ENCODE results near the gene KIAA1958. TPM values are rescaled to one million over a fixed set of nuclear protein-coding genes. Genes with fewer than 3 reads are reported as not detected.

KIAA1958 gene
- total RNA-seq, 1 experiment from 2014 or later: 4.2 TPM

GRCh38 chr9:112542593-112543292, 56.1 kb downstream of the KIAA1958 start:
- no peak for TF ChIP-seq EZH2 (IDR thresholded peaks at IDR 0.05; ENCODE audit: low read length, unreplicated experiment)
- TF ChIP-seq EZH2phosphoT487 (IDR thresholded peaks at IDR 0.05; ENCODE audit: borderline replicate concordance, low read length): no peak
- no peak for TF ChIP-seq CTCF (conservative IDR thresholded peaks at IDR 0.05; ENCODE audit: low read depth, low read length)
- H3K9me3 ChIP-seq (ENCODE audit: low read length): no peaks in the 10 kb centered on the region

GRCh38 chr9:112544477-112544876, 57.9 kb downstream of the KIAA1958 start:
- H3K9me2 ChIP-seq (replicated peaks; ENCODE audit: low read length): no peaks in the 10 kb centered on the region
- H3K36me3 ChIP-seq (ENCODE audit: low read depth, low read length): no peaks in the 10 kb centered on the region
- H3K79me2 ChIP-seq (ENCODE audit: low read length): no peaks in the 10 kb centered on the region
- H3K4me3 ChIP-seq (ENCODE audit: low read length): no peak overlapping the region
- H2AFZ ChIP-seq (ENCODE audit: low read length): no peak overlapping the region
- H3K4me1 ChIP-seq (ENCODE audit: insufficient read depth, low read length): no peaks in the 10 kb centered on the region
- H3K27me3 ChIP-seq (ENCODE audit: low read length): no peaks in the 10 kb centered on the region
- TF ChIP-seq EZH2phosphoT487 (IDR thresholded peaks at IDR 0.05; ENCODE audit: borderline replicate concordance, low read length) (no peak), CTCF (conservative IDR thresholded peaks at IDR 0.05; ENCODE audit: low read depth, low read length) (no peak), EZH2 (IDR thresholded peaks at IDR 0.05; ENCODE audit: low read length, unreplicated experiment) (no peak)
- ATAC-seq (no peak), DNase-seq (no peak)
- no TSS peak for BruUV-seq (replicated peaks)
- intact Hi-C loops (cut with micrococcal nuclease): no loop called here
- no peaks in the 10 kb centered on the region for H4K20me1 ChIP-seq (ENCODE audit: low read length)
- no peak overlapping the region for H3K27ac ChIP-seq (ENCODE audit: low read length)
- ChIA-PET CTCF (no interaction called here), POLR2A (ENCODE audit: unreplicated experiment) (no interaction called here)
- H3F3A ChIP-seq (ENCODE audit: low read length, unreplicated experiment): no peaks in the 10 kb centered on the region
- no peak overlapping the region for H3K9ac ChIP-seq (ENCODE audit: low read length)
- no peak overlapping the region for H3K4me2 ChIP-seq (ENCODE audit: low read length)
- no peaks in the 10 kb centered on the region for H3K9me3 ChIP-seq (ENCODE audit: low read length)

More at GRCh38 chr9:112542593-112543292, 56.1 kb downstream of the KIAA1958 start:
- Histone ChIP-seq H3K36me3 (ENCODE audit: low read depth, low read length) (no peaks in the 10 kb centered on the region), H3K27ac (ENCODE audit: low read length) (no peak overlapping the region), H2AFZ (ENCODE audit: low read length) (no peak overlapping the region), H3K9me2 (replicated peaks; ENCODE audit: low read length) (no peaks in the 10 kb centered on the region), H3K4me2 (ENCODE audit: low read length) (no peak overlapping the region), H3K4me1 (ENCODE audit: insufficient read depth, low read length) (no peaks in the 10 kb centered on the region), H3K27me3 (ENCODE audit: low read length) (no peaks in the 10 kb centered on the region), H3K4me3 (ENCODE audit: low read length) (no peak overlapping the region), H3K9ac (ENCODE audit: low read length) (no peak overlapping the region), H4K20me1 (ENCODE audit: low read length) (no peaks in the 10 kb centered on the region), H3K79me2 (ENCODE audit: low read length) (no peaks in the 10 kb centered on the region), H3F3A (ENCODE audit: low read length, unreplicated experiment) (no peaks in the 10 kb centered on the region)
- intact Hi-C loops (cut with micrococcal nuclease): no loop called here
- DNase-seq: no peak
- ChIA-PET POLR2A (ENCODE audit: unreplicated experiment) (no interaction called here), CTCF (no interaction called here)
- no peak for ATAC-seq
- BruUV-seq (replicated peaks): no TSS peak

- Histone ChIP-seq H3K4me2 (ENCODE audit: low read length) (no peak overlapping the region), H2AFZ (ENCODE audit: low read length) (no peak overlapping the region), H3F3A (ENCODE audit: low read length, unreplicated experiment) (no peaks in the 10 kb centered on the region), H3K36me3 (ENCODE audit: low read depth, low read length) (no peaks in the 10 kb centered on the region), H3K27me3 (ENCODE audit: low read length) (no peaks in the 10 kb centered on the region), H3K27ac (ENCODE audit: low read length) (no peak overlapping the region), H3K9ac (ENCODE audit: low read length) (no peak overlapping the region), H3K4me3 (ENCODE audit: low read length) (no peak overlapping the region), H3K79me2 (ENCODE audit: low read length) (no peaks in the 10 kb centered on the region), H3K9me2 (replicated peaks; ENCODE audit: low read length) (no peaks in the 10 kb centered on the region), H3K9me3 (ENCODE audit: low read length) (no peaks in the 10 kb centered on the region), H3K4me1 (ENCODE audit: insufficient read depth, low read length) (no peaks in the 10 kb centered on the region), H4K20me1 (ENCODE audit: low read length) (no peaks in the 10 kb centered on the region)
- no TSS peak for BruUV-seq (replicated peaks)
- CTCF ChIA-PET: no interaction called here
- POLR2A ChIA-PET (ENCODE audit: unreplicated experiment): no interaction called here
- intact Hi-C loops (cut with micrococcal nuclease): no loop called here
- no peak for DNase-seq
- no peak for ATAC-seq
- TF ChIP-seq EZH2 (IDR thresholded peaks at IDR 0.05; ENCODE audit: low read length, unreplicated experiment) (no peak), CTCF (conservative IDR thresholded peaks at IDR 0.05; ENCODE audit: low read depth, low read length) (no peak), EZH2phosphoT487 (IDR thresholded peaks at IDR 0.05; ENCODE audit: borderline replicate concordance, low read length) (no peak)
Measured at GRCh38 chr9:112545237-112545636, 58.6 kb downstream of the KIAA1958 start.
